SK-N-SH treated with all-trans-retinoic acid at 6 μM for 48 hours (cell line): ENCODE data around the gene CABP4.

ENCODE experiments used
- ARNTL ChIP-seq: fragments of 450-650 bp; formaldehyde crosslinking; IDR thresholded peaks from 2 replicates; pipeline ENCODE4 v1.5.0; 2020; ENCODE audit warnings: low read depth, mild to moderate bottlenecking, moderate library complexity, borderline replicate concordance
- BACH2 ChIP-seq: fragments of 250-450 bp; sonication (Bioruptor Pico); IDR thresholded peaks from 2 replicates; pipeline ENCODE4 v1.9.0; 2021; ENCODE audit warnings: mild to moderate bottlenecking, borderline replicate concordance
- ZFP30 ChIP-seq: fragments of 450-650 bp; formaldehyde crosslinking; IDR thresholded peaks from 2 replicates; pipeline ENCODE4 v1.5.0; 2022; ENCODE audit warnings: mild to moderate bottlenecking, moderate library complexity
- ZNF8 ChIP-seq: fragments of 450-650 bp; formaldehyde crosslinking; IDR thresholded peaks from 2 replicates; pipeline ENCODE4 v1.5.0; 2020; ENCODE audit warnings: mild to moderate bottlenecking, moderate library complexity

DNA sequence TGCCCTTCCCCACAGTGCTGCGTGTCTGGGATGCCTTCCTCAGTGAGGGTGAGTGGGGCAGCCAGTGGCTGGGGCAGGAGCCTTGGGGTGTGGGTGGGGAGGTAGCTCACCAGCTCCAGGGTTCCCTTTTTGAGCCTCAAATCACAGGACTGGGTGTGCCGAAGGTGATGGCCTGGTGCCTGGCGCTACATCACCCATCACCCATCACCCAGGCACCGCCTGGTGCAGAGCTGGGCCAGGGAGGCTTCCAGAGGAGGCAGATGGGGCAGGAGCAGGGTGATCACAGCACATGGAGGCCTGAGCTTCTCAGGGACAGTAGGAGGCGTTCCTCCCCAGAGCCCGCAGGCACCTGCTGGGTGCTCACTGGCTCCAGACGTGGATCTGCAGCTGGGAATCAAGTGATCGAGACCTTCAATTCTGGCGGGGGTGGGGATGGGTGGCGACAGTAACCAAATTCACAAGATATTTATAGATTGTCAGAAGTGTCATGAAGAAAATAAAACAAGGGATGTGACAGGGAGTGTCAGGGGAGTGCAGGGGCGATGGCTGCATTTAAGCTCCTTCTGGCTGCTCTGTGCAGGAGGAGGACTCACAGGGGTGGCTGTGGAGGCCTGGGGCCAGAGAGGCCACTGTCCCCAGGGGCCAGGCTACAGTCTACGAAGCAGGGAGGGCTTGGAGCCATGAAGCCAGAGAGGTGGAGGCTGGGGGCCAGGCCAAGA is 48.0 kb upstream of the CABP4 start:
- TF ChIP-seq ZFP30 (no peak), ZNF8 (CRISPR knock-in tag) (no peak), BACH2 (no peak), ARNTL (no peak)
